HepG2 (cell line): Measurements from ENCODE around the gene FAM111B. TPM values are rescaled to one million over a fixed set of nuclear protein-coding genes. Genes with fewer than 3 reads are reported as not detected.

Experiments used
- FOXA3 ChIP-seq: IDR thresholded peaks from 2 replicates; pipeline ENCODE4 v1.6.1; 2016; ENCODE audit warnings: missing genetic modification reagents, missing compliant biosample characterization
- HNF4G ChIP-seq, 2 experiments: sonication (generic) in 1 of 2; formaldehyde crosslinking in 1 of 2; IDR thresholded peaks; 2 replicates each; pipeline versions ENCODE4 v1.4.0 to v1.6.1; 2011 to 2020; ENCODE audit warnings: borderline replicate concordance in 2 of 2, low read depth in 2 of 2, mild to moderate bottlenecking in 2 of 2, low read length in 1 of 2, missing genetic modification reagents in 1 of 2, moderate library complexity in 1 of 2
- KDM4B ChIP-seq: sonication (generic); formaldehyde crosslinking; IDR thresholded peaks from 2 replicates; pipeline ENCODE4 v1.4.0; 2020; ENCODE audit warnings: missing genetic modification reagents
- KLF12 ChIP-seq: sonication (generic); formaldehyde crosslinking; IDR thresholded peaks from 2 replicates; pipeline ENCODE4 v1.4.0; 2020; ENCODE audit warnings: missing genetic modification reagents, borderline replicate concordance
- KLF13 ChIP-seq: sonication (generic); formaldehyde crosslinking; IDR thresholded peaks from 2 replicates; pipeline ENCODE4 v1.4.0; 2020; ENCODE audit warnings: mild to moderate bottlenecking, missing genetic modification reagents
- NR2F2 ChIP-seq: IDR thresholded peaks from 2 replicates; pipeline ENCODE4 v1.6.1; 2012; ENCODE audit warnings: low read depth, inconsistent platforms, borderline replicate concordance
- PITX1 ChIP-seq: sonication (generic); formaldehyde crosslinking; IDR thresholded peaks from 2 replicates; pipeline ENCODE4 v1.5.1; 2020; ENCODE audit warnings: mild to moderate bottlenecking, missing genetic modification reagents
- SMAD9 ChIP-seq: sonication (generic); formaldehyde crosslinking; IDR thresholded peaks from 2 replicates; pipeline ENCODE4 v1.5.1; 2020; ENCODE audit warnings: mild to moderate bottlenecking, missing genetic modification reagents
- ZNF354B ChIP-seq: sonication (generic); formaldehyde crosslinking; IDR thresholded peaks from 2 replicates; pipeline ENCODE4 v1.8.0; 2022; ENCODE audit warnings: mild to moderate bottlenecking, missing genetic modification reagents
- ZNF432 ChIP-seq: sonication (generic); formaldehyde crosslinking; IDR thresholded peaks from 2 replicates; pipeline ENCODE4 v1.5.0; 2020; ENCODE audit warnings: missing genetic modification reagents, mild to moderate bottlenecking, borderline replicate concordance
- ZSCAN20 ChIP-seq: sonication (generic); formaldehyde crosslinking; IDR thresholded peaks from 2 replicates; pipeline ENCODE4 v1.4.0; 2020; ENCODE audit warnings: missing genetic modification reagents, mild to moderate bottlenecking, borderline replicate concordance
- ZSCAN22 ChIP-seq: sonication (generic); formaldehyde crosslinking; IDR thresholded peaks from 2 replicates; pipeline ENCODE4 v1.4.0; 2020; ENCODE audit warnings: mild to moderate bottlenecking, missing genetic modification reagents
- polyA plus RNA-seq, 8 experiments: library from polyadenylated mRNA; depleted of rRNA in 3 of 8; stranded (reverse) in 7 of 8; unstranded in 1 of 8; fragments of >200 nt; fragmentation: Illumina TruSeq in 4 of 8; extraction: Trizol in 4 of 8; gene quantifications; 2 replicates each; pipeline versions ENCODE4 v1.2.1 to v1.2.3, GENCODE V29; 2011 to 2016; ENCODE audit warnings: low read depth in 4 of 8, missing spikeins in 1 of 8, mixed read lengths in 1 of 8; ENCODE audit not compliant: insufficient read depth in 1 of 8
- total RNA-seq, 5 experiments: library from RNA; depleted of rRNA; stranded (reverse); fragments of >200 nt; fragmentation: Illumina TruSeq; extraction: Trizol; gene quantifications; 2 replicates each; pipeline ENCODE4 v1.2.3, GENCODE V29; 2016; ENCODE audit warnings: low read depth in 1 of 5
- TF ChIP-seq, protein P1 (sequence below): sonication (generic); formaldehyde crosslinking; IDR thresholded peaks from 2 replicates; pipeline ENCODE4 v1.8.0; 2023; ENCODE audit warnings: mild to moderate bottlenecking, missing genetic modification reagents
- TF ChIP-seq, protein P2 (sequence below): sonication (generic); formaldehyde crosslinking; IDR thresholded peaks from 2 replicates; pipeline ENCODE4 v1.4.0; 2020; ENCODE audit warnings: missing genetic modification reagents
- TF ChIP-seq, protein P3 (sequence below): IDR thresholded peaks from 2 replicates; pipeline ENCODE4 v1.6.1; 2016; ENCODE audit warnings: low read depth, missing genetic modification reagents, missing compliant biosample characterization
- TF ChIP-seq, protein P4 (sequence below): sonication (generic); formaldehyde crosslinking; IDR thresholded peaks from 2 replicates; pipeline ENCODE4 v1.4.0; 2020; ENCODE audit warnings: mild to moderate bottlenecking, low read depth, missing genetic modification reagents

The FAM111B gene
- total and polyA plus RNA-seq, 2 of the 13 experiments (the other 11 are each of a cell fraction or from before 2014, with no cell fraction given): 1.6 to 28.2 TPM

DNA sequence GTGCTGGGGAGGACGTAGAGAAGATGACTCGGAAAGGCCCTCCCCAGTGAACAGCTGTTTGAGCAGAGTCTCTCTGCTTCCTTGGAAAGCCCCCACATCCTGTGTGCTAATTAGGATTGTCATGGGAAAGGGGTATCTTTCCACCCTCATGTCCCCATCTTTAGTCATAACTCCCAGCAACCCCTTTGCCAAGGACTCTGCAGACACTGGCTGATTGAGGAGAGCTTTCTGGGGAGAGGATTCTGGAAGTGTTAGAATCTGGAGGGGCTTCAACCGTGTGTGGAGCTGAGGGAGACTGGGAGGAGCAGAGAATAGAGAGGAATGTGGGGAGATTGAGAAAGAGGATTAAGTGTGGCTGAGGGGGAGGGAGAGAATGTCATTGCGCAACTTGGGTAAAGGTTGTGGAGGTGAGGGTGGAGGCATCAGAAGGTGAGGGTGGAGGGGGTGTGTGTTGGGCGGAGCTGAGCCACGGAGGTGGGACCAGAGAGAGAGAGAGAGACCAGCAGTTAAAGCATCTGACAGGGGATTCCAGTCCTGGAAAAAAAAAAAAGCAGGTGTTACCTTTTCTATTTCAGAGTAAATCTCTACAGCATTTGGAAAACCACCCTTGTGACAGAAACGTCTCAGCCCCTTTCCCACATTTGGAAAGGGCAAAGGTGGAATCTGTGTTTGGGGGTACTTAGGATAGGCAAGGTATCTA lies 67.1 kb downstream of the FAM111B start (continued):
- TF ChIP-seq, protein P1, sequence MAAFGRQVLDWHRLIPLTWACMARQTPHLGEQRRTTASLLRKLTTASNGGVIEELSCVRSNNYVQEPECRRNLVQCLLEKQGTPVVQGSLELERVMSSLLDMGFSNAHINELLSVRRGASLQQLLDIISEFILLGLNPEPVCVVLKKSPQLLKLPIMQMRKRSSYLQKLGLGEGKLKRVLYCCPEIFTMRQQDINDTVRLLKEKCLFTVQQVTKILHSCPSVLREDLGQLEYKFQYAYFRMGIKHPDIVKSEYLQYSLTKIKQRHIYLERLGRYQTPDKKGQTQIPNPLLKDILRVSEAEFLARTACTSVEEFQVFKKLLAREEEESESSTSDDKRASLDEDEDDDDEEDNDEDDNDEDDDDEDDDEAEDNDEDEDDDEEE (CRISPR knock-in tag): no peak
- TF ChIP-seq SMAD9 (CRISPR knock-in tag) (no peak), KLF13 (no peak), PITX1 (peak; percentile 99), KDM4B (CRISPR knock-in tag) (peak; percentile 55; the same call in 1 of the 2 replicates), ZNF432 (CRISPR knock-in tag) (no peak), HNF4G (IDR thresholded peaks at IDR 0.05; ENCODE audit: borderline replicate concordance, low read depth, low read length) (peak; percentile 88; the same call in 1 of the 2 replicates), HNF4G (CRISPR knock-in tag; IDR thresholded peaks at IDR 0.05; ENCODE audit: borderline replicate concordance, low read depth) (peak; percentile 58; the same call in 1 of the 2 replicates), ZSCAN22 (CRISPR knock-in tag) (peak; percentile 89), KLF12 (CRISPR knock-in tag) (no peak), ZNF354B (CRISPR knock-in tag) (no peak), NR2F2 (peak; percentile 45; the same call in 1 of the 2 replicates), FOXA3 (CRISPR knock-in tag) (peak; percentile 58; the same call in 1 of the 2 replicates), ZSCAN20 (CRISPR knock-in tag) (no peak)
- TF ChIP-seq, protein P2, sequence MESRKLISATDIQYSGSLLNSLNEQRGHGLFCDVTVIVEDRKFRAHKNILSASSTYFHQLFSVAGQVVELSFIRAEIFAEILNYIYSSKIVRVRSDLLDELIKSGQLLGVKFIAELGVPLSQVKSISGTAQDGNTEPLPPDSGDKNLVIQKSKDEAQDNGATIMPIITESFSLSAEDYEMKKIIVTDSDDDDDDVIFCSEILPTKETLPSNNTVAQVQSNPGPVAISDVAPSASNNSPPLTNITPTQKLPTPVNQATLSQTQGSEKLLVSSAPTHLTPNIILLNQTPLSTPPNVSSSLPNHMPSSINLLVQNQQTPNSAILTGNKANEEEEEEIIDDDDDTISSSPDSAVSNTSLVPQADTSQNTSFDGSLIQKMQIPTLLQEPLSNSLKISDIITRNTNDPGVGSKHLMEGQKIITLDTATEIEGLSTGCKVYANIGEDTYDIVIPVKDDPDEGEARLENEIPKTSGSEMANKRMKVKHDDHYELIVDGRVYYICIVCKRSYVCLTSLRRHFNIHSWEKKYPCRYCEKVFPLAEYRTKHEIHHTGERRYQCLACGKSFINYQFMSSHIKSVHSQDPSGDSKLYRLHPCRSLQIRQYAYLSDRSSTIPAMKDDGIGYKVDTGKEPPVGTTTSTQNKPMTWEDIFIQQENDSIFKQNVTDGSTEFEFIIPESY (CRISPR knock-in tag): 0 out of 2 replicates have a peak, but pooled peaks have one; percentile 21
- TF ChIP-seq, protein P3, sequence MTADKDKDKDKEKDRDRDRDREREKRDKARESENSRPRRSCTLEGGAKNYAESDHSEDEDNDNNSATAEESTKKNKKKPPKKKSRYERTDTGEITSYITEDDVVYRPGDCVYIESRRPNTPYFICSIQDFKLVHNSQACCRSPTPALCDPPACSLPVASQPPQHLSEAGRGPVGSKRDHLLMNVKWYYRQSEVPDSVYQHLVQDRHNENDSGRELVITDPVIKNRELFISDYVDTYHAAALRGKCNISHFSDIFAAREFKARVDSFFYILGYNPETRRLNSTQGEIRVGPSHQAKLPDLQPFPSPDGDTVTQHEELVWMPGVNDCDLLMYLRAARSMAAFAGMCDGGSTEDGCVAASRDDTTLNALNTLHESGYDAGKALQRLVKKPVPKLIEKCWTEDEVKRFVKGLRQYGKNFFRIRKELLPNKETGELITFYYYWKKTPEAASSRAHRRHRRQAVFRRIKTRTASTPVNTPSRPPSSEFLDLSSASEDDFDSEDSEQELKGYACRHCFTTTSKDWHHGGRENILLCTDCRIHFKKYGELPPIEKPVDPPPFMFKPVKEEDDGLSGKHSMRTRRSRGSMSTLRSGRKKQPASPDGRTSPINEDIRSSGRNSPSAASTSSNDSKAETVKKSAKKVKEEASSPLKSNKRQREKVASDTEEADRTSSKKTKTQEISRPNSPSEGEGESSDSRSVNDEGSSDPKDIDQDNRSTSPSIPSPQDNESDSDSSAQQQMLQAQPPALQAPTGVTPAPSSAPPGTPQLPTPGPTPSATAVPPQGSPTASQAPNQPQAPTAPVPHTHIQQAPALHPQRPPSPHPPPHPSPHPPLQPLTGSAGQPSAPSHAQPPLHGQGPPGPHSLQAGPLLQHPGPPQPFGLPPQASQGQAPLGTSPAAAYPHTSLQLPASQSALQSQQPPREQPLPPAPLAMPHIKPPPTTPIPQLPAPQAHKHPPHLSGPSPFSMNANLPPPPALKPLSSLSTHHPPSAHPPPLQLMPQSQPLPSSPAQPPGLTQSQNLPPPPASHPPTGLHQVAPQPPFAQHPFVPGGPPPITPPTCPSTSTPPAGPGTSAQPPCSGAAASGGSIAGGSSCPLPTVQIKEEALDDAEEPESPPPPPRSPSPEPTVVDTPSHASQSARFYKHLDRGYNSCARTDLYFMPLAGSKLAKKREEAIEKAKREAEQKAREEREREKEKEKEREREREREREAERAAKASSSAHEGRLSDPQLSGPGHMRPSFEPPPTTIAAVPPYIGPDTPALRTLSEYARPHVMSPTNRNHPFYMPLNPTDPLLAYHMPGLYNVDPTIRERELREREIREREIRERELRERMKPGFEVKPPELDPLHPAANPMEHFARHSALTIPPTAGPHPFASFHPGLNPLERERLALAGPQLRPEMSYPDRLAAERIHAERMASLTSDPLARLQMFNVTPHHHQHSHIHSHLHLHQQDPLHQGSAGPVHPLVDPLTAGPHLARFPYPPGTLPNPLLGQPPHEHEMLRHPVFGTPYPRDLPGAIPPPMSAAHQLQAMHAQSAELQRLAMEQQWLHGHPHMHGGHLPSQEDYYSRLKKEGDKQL (CRISPR knock-in tag): peak; percentile 71; the same call in 1 of the 2 replicates
- TF ChIP-seq, protein P4, sequence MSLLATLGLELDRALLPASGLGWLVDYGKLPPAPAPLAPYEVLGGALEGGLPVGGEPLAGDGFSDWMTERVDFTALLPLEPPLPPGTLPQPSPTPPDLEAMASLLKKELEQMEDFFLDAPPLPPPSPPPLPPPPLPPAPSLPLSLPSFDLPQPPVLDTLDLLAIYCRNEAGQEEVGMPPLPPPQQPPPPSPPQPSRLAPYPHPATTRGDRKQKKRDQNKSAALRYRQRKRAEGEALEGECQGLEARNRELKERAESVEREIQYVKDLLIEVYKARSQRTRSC: no peak
